Stimulated activated CD4-positive, alpha-beta T cell treated with anti-CD3 and anti-CD28 coated beads, Interleukin-2, amount 100 ng/mL, for 48 hours (primary cell): ENCODE results near the gene SYT7.

Experiments used
- DNase-seq, 2 donors: peaks; one replicate each; pipeline ENCODE4 v3.0.0-alpha.2; 2020

Gene SYT7

GRCh38 chr11:61552108-61552635 lies 28.7 kb downstream of the SYT7 start:
- no peak for DNase-seq

GRCh38 chr11:61551634-61552033 lies 29.2 kb downstream of the SYT7 start:
- DNase-seq: no peak

GRCh38 chr11:61550665-61551227 lies 30.1 kb downstream of the SYT7 start:
- DNase-seq: no peak

GRCh38 chr11:61549662-61550568 lies 31.0 kb downstream of the SYT7 start:
- no peak for DNase-seq

GRCh38 chr11:61549177-61549576 lies 31.7 kb downstream of the SYT7 start:
- no peak for DNase-seq

GRCh38 chr11:61547246-61547645 lies 33.6 kb downstream of the SYT7 start:
- DNase-seq: no peak

- no peak for DNase-seq
These were observed 34.2 kb downstream of the SYT7 start for GRCh38 chr11:61546663-61547062.

GRCh38 chr11:61545921-61546320 lies 35.0 kb downstream of the SYT7 start:
- no peak for DNase-seq

GRCh38 chr11:61545341-61545740 lies 35.5 kb downstream of the SYT7 start:
- DNase-seq: no peak

GRCh38 chr11:61544466-61544865 lies 36.4 kb downstream of the SYT7 start:
- no peak for DNase-seq

- DNase-seq: no peak
These were observed 37.1 kb downstream of the SYT7 start for GRCh38 chr11:61543606-61544306.

GRCh38 chr11:61542705-61543104 lies 38.2 kb downstream of the SYT7 start:
- DNase-seq: no peak

GRCh38 chr11:61542024-61542461 lies 38.8 kb downstream of the SYT7 start:
- DNase-seq: no peak

GRCh38 chr11:61541598-61541997 lies 39.3 kb downstream of the SYT7 start:
- DNase-seq: no peak

GRCh38 chr11:61540528-61540927 lies 40.3 kb downstream of the SYT7 start:
- DNase-seq: no peak

- DNase-seq: no peak
These were observed 41.0 kb downstream of the SYT7 start for GRCh38 chr11:61539831-61540357.

- DNase-seq: no peak
These were observed 41.9 kb downstream of the SYT7 start for GRCh38 chr11:61539006-61539405.

GRCh38 chr11:61538636-61538961 lies 42.3 kb downstream of the SYT7 start:
- no peak for DNase-seq

- no peak for DNase-seq
These were observed 43.5 kb downstream of the SYT7 start for GRCh38 chr11:61537326-61537725.

GRCh38 chr11:61536676-61537270 lies 44.1 kb downstream of the SYT7 start:
- no peak for DNase-seq

- DNase-seq: no peak
These were observed 44.7 kb downstream of the SYT7 start for GRCh38 chr11:61535998-61536675.
